NCI-H146 (cell line): Measurements from ENCODE around the gene AZU1.

ENCODE experiments used
- DNase-seq: peaks from one replicate; lab custom pipeline; 2025; lab: John Stamatoyannopoulos, UW

Gene AZU1

DNA sequence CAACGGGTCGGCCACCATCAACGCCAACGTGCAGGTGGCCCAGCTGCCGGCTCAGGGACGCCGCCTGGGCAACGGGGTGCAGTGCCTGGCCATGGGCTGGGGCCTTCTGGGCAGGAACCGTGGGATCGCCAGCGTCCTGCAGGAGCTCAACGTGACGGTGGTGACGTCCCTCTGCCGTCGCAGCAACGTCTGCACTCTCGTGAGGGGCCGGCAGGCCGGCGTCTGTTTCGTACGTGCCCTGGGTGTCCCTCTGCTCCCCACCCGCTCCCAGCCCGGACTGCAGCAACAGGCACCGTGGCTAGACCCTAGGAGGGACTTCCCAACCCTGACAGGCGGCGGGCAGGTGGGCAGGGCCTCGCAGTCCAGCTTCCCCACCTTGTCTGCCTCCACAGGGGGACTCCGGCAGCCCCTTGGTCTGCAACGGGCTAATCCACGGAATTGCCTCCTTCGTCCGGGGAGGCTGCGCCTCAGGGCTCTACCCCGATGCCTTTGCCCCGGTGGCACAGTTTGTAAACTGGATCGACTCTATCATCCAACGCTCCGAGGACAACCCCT is 28.0 kb downstream of the AZU1 start:
- DNase-seq = no peak

DNA sequence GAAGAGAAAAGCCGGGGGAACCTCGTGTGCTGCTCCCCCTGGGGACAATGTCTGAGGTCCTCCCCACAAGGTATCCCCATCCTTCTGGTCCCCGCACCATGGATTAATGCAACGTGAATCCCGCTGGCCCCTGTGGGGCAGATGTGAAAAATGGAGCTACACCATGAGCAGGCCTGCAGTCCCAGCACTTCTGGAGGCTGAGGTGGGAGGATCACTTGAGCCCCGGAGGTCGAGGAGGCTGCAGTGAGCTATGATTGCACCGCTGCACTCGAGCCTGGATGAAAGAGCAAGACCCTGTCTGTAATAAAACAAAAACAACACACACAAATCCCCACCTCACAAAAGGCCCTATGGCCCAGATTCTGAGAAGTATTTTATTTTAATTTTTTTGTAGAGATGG is 30.6 kb downstream of the AZU1 start:
- no peak for DNase-seq

DNA sequence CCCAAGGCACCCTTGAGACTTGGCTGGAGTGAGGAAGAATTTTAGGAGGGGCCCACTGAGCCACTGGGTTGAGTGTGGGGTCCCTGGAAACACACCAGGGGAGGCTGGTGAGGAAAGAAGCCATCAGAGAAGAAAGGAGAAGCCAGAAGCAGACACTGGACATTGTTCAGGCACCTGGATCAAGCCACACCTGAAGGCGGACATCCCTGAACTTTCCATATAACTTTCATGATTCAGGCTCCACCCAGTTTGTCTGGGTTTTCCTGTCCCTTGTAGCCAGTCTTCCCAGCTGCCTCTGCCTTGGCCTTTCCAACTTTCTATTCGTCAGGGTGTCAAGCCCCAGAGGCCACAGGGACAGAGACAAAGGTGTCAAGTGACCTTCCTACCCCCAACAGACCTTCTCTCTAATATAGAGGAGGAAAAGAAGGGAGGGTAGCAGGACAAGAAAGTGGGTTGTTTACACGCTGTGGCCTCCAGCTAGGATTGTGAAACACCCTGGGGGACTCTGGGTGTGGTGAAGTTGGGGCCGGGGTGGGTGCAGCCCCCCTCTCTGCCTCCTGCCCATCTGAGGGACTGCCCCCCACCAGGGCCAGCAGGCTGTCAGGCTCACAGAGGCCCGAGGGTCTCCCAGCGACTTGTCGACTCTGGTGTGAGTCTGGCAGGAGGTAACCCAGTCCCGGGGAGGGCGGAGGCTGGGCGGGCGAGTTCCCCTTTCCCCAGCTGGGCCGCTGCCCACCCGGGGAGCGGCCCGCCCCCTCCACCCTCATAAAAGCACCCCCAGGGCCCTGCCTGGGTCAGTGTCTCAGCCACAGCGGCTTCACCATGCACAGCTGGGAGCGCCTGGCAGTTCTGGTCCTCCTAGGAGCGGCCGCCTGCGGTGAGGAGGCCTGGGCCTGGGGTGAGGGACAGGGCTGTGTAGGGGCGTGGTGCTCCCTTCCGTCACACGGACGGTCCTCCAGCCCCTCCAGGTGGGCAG is 31.5 kb downstream of the AZU1 start, which contains the start of gene CFD:
TSS of gene CFD (plus strand) at position 797 of the 976 bp plus-strand sequence. CDS start at position 823, 26 bp downstream.
- peak; percentile 25 for DNase-seq

DNA sequence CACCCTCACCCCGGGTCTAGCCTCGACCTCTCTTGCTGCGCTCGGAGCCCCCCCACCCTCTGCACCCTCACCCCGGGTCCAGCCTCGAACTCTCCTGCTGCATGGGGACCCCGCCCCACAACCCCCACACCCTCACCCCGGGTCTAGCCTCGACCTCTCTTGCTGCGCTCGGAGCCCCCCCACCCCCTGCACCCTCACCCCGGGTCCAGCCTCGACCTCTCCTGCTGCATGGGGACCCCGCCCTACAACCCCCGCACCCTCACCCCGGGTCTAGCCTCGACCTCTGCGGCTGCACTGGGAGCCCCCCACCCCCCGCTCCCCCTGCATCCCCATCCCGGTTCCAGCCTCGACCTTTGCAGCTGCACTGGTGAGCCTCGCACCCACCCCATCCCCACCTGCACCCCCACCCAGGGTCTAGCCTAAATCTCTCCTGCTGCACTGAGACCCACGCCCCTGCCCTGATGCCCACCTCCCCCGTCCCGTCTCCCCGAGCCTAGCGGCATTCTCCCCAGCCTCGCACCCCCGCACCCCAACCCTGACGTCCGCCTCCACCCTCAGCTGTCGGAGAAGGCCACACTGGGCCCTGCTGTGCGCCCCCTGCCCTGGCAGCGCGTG is 33.6 kb downstream of the AZU1 start:
- no peak for DNase-seq

DNA sequence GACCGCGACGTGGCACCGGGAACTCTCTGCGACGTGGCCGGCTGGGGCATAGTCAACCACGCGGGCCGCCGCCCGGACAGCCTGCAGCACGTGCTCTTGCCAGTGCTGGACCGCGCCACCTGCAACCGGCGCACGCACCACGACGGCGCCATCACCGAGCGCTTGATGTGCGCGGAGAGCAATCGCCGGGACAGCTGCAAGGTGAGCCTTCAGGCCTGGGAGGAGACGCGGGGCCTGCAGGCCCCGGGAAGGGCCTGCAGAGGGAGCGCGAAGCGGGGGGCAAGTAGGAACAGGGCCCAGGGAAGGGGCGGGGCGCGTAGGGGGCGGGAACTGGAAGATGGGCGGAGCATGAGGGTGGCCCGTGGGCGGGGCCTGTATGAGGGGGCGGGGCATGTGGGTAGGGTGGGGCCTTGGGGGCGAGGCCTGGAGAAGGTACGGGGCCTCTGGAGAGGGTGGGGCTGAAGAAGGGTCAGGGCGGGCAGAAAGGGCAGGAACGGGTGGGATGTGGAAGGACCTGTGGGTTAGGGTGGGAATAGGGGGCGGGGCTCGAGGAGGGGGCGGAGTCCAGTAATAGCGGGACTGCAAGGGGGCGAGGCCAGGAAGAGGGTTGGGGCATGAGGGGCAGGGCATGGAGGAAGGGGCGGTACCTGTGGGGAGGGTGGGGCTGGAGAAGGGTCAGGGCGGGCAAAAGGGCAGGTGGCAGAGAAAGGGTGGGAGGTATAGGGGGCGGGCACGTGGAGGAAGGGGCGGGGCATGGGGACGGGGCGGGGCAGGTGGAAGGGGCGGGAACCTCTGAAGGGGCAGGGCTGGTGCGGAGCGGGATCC is 34.3 kb downstream of the AZU1 start:
- peak; percentile 70 for DNase-seq

DNA sequence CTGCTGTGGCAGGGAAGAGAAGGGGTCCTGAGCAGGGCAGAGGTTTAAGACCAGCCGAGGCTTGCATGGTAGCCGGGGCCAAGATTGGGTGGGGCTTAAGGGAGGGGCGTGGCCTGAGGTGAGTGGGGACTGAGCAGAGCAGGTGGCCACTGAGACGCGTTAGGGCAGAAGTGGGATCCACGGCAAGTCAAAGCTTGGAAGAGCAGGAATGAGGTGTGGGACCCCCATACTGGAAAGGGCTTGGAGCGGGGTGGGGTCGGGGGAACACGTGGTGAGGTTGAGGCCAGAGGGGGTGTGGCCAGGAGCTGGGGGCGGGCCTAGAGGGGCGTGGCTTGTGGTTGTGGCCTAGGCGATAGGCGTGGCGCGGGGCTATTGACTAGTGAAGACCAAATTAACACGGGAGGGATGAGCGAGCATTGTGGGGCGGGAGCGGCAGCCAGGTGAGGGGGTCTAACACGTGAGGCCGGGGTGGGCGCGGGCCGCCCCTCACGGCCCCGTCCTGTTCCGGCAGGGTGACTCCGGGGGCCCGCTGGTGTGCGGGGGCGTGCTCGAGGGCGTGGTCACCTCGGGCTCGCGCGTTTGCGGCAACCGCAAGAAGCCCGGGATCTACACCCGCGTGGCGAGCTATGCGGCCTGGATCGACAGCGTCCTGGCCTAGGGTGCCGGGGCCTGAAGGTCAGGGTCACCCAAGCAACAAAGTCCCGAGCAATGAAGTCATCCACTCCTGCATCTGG is 35.1 kb downstream of the AZU1 start:
- DNase-seq = no peak

DNA sequence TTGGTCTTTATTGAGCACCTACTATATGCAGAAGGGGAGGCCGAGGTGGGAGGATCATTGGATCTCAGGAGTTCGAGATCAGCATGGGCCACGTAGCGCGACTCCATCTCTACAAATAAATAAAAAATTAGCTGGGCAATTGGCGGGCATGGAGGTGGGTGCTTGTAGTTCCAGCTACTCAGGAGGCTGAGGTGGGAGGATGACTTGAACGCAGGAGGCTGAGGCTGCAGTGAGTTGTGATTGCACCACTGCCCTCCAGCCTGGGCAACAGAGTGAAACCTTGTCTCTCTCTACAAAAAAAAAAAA is 35.6 kb downstream of the AZU1 start:
- no peak for DNase-seq

DNA sequence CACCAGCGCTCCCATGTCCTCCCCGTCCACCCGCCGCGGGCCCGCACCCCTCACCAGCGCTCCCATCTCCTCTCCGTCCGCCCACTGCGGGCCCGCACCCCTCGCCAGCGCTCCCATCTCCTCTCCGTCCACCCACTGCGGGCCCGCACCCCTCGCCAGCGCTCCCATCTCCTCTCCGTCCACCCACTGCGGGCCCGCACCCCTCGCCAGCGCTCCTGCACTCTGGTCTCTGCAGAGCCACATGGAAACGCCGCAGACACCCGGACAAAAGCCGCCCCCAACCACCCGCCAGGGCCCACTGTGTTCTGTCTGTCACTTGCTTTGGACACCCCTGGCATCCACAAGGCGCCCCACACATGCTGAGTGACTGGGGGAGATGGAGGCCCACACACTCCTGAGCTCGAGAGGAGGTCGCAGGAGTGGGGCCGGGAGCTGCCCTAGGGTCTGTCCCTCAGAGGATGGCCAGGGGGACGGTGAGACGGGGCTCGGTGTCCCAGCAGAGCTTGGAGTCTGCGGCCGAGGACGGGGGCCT is 39.2 kb downstream of the AZU1 start:
- no peak for DNase-seq

DNA sequence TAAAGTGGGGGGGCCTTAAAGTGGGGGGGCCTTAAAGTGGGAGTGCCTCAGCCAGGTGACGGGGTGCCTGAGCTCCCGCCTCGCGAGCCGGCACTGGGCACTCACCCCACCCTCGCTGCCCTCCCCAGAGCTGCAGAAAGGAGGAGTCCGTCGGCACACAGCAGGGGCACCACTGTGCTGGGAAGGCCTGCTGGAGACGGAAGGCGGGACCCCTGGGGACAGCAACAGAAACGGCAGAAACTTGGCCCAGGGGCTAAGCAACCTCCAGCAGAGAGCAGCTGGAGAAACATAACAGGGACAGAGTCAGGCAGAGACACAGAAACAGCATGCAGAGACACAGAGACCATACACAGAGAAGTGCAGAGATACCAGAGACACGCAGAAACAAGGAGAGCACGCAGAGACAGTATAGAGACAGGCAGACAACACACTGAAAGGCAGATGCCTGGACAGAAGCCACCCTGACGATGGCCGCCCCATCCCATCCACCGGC is 39.7 kb downstream of the AZU1 start:
- DNase-seq = no peak

DNA sequence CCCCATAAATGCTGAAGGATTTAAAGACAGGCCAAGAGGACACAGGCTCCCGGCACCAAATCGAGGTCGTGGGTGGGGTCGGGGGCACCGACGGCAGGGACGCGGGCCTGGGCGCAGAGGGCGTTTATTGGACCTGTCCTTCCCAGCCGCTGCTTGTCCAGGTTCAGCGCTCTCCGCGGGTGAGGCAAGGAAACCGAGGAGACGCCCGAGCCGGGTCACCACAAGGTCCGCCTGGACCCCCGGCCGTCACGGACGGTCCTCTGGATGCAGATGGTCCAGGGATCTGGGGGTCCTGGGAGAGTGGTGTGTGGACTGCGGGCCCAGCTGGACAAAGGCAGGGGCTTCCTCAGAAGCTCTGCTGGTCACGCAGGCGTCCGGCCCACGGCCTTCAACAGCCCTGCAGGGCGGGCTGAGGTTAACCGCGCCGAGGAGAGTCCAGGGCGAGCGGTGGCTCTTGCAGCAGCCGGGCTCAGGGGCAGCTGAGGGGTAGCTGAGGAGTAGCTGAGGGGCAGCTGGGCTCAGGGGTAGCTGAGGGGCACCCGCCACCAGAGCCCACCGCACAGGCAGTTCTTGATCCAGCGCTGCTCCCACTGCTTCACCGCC is 40.3 kb downstream of the AZU1 start:
- DNase-seq = no peak

DNA sequence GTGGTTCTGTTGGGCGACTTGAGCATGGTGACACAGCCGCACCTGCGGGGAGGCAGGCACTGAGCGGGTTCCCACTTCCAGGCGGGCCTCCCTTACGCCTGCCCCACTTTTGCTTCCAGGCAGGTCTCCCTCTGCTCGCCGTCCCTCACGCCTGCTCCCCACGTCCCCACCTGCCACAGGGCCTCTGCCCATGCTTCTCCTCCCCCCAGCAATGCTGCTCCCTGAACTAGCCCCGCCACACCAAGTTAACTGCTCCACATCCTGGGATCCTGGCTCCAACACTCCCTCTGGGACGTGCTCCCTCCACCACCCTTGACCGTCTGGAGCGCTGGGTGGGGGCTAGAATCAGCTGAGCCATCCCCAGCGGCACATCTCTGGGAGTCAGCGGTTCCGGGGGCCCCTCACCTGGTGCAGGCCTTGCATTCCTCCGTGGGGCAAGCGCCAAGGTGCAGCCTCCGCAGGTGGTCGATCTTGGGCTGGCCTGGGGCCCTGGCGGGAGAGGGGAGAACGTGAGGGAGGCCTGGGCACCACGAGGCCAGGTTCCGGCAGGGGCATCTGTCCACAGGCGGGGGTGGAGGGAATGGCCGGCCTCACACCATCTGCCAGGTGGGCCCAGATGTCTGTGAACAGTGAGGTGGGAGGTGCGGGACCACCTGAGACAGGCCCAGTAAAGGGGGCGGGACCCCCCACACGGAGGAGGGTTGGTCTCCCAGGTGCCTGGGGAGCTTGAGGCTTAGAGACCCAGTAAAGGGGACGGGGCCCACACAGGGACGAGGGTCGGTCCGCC is 41.0 kb downstream of the AZU1 start:
- no peak for DNase-seq

DNA sequence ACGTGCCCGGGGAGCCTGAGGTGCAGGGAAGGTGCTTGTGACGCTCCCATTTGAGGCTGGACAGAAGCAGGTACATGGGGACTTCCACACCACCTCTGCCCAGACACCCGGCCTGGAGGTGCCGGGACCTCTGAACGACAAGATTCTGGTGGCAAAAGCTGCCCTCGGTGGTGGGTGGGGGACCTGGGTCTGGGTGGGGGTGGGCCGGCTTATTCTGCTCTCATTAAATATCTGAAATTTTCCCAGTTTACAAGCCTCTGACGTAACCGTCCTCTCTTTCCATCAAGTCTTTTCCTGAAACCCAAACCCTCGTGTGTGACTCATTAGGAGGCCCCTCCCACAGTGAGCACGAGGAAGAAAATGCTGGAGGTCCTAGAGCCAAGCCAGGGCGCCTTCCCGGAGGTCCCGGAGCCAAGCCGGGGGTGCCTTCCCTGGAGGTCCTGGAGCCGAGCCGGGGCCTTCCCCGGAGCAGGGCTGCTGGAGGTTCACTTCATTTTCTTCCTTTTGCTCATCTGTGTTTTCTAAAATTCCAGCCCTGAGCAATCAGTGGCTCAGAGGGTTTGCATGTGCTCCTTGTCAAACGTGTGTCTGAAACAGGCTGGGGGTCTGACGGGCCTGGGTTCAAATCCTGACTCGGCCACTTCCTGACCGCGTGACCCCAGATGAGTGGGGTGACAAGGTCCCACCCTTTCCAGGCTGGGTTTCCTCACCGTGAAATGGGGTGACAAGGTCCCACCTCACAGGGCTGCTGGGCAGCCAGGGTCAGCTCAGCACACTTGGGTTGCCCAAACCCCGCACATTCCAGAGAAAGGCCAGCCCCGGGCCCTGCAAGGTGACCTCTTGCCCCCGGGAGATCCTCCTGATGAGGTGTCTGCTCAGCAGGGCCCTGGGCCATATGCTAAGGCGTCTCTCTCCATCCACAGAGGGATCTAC is 41.9 kb downstream of the AZU1 start:
- no peak for DNase-seq

DNA sequence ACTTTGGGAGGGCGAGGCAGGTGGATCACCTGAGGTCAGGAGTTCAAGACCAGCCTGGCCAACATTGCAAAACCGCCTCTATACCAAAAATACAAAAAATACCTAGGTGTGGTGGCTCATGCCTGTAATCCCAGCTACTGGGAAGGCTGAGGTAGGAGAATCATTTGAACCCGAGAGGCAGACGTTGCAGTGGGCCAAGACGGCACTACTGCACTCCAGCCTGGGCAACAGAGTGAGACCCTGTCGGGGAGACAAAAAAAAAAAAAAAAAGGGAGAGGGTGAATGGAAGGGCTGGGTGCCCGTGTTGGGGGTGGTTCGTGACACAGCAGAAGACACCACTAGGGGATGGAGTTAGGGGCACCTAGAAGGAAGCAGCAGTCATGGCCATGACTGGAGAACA is 42.7 kb downstream of the AZU1 start:
- DNase-seq = no peak

DNA sequence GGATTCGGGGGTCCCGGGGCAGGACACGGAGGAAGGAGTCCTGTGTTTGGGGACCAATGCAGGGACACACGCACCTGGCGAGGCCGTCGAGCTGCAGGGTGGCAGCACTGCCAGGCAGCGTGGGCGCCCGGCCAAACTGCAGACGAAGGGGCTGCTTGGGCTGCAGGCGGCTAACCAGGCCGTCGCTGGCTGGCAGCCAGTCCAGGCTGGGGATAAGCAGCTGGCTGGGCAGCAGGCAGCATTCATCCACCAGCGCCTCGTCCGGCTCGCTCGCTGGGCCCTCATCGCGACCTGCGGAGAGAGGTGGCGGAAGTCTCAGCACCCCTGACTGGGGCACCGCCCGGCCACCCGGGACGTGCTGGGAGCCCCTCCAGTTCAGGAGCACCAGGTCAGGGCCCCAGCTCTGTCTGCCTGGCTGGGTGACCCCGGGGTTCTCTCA is 43.3 kb downstream of the AZU1 start:
- DNase-seq = no peak

DNA sequence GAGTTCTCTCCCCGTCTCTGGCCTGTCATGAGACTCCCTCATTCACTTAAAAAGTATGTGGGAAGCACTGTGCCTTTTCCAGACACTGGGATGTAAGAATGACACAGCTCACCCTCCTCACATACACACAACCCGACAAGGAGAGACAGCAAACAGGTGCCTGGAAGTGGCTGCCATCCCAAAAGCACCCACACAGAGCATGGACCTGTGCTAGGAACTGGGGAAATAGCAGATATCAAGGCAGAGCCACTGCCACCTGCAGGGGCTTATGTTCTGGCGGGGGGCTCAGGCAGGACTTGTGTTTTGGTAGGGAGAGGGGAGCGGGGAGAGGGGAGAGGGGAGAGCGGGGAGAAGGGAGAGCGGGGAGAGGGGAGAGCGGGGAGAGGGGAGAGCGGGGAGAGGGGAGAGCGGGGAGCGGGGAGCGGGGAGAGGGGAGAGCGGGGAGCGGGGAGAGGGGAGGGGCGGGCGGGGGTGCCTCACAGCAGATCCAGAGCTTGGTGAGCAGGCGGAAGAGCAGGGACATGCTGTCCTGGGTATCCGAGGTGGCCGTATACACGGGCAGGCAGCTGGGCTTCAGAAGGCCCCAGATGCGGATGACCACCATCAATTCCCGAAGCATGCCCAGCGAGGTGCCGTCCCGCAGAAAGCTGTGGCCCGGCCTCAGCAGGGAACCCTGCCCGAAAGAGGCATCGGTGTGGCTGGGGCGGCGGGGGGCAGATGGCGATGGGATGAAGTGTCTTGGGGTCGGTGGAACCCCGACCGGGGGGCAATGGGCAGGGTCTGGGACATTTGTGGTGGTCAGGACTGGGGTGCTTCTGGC is 44.0 kb downstream of the AZU1 start:
- no peak for DNase-seq

DNA sequence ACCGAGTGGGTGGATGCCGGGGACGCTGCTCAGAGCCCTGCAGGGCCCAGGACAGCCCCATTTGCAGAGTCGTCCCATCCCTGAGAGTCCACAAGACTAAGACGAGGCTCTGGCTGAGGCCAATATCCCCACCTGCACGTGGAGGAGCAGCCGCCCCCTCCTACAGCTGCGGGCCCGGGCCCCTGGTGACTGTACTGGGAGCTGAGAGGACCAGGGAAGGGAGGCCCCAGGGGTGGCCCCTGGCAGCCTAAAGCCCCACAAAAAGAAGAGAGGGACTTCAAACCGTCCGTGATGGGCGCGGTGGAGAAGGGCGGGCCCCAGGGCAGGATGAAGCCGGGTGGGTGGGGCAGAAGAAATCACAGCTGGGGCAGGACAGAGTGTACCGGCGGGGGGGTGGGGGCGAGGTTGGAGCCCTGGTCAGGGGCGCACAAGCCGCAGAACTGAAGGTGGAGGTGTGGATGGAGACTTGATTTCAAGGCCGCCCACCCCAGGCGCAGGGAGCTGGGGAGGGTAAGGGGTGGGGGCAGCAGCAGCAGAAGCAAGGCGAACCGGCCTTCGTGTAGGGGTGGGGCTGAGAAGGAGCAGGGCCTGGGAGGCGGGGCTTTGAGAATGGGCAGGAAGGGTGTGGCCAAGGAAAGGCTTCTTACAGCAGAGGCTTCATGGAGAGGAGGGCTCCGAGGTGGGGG is 44.8 kb downstream of the AZU1 start:
- no peak for DNase-seq

DNA sequence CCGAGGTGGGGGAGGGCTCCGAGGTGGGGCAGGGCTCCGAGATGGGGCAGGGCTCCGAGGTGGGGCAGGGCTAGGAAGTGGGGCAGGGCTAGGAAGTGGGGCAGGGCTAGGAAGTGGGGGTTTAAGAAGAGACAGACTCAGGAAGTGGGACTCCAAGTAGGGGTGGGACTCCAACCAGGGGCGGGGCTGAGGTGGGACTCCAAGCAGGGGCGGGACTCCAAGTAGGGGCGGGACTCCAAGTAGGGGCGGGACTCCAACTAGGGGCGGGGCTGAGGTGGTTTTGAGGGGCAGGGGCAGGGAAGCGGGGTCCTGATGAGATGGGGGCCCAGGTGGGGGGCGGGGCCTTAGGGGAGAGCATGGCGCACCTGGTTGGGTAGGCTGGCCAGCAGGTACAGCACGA is 45.4 kb downstream of the AZU1 start:
- no peak for DNase-seq
